OCI-LY3 (cell line): ENCODE measurements around the gene FAM83E.

ENCODE experiments used
- H2AFZ ChIP-seq: fragments of 200-600, 300-600 bp; shearing (Covaris generic); 2 replicates; pipeline ENCODE4 v1.6.0; 2014; ENCODE audit warnings: antibody characterized with exemption, low read depth, low read length
- H3K27ac ChIP-seq: fragments of 200-600, 300-600 bp; sonication (generic); 2 replicates; pipeline ENCODE4 v1.5.1; 2014; ENCODE audit warnings: mild to moderate bottlenecking, low read length, moderate library complexity, mixed read lengths
- H3K27me3 ChIP-seq: fragments of 200-600, 300-600 bp; sonication (generic); 2 replicates; pipeline ENCODE4 v1.6.1; 2014; ENCODE audit warnings: low read depth, low read length, mixed read lengths
- H3K36me3 ChIP-seq: fragments of 200-600, 300-600 bp; sonication (generic); replicated peaks from 2 replicates; pipeline ENCODE3; 2014; ENCODE audit warnings: low read depth, low read length, mixed read lengths
- H3K4me1 ChIP-seq: fragments of 300-600, 200-600 bp; sonication (generic); 2 replicates; pipeline ENCODE4 v1.6.1; 2014; ENCODE audit warnings: low read length, mixed read lengths
- H3K4me2 ChIP-seq: fragments of 200-600, 300-600 bp; sonication (generic); 2 replicates; pipeline ENCODE4 v1.6.1; 2014; ENCODE audit warnings: low read length, mixed read lengths
- H3K4me3 ChIP-seq: fragments of 300-600, 200-600 bp; sonication (generic); 2 replicates; pipeline ENCODE4 v1.5.1; 2014; ENCODE audit warnings: antibody characterized with exemption, mild to moderate bottlenecking, low read length, moderate library complexity
- H3K79me2 ChIP-seq: fragments of 300-600, 200-600 bp; shearing (Covaris generic); 2 replicates; pipeline ENCODE4 v1.6.1; 2014; ENCODE audit warnings: mild to moderate bottlenecking, low read length, mixed read lengths
- H3K9ac ChIP-seq: fragments of 300-600, 200-600 bp; shearing (Covaris generic); 2 replicates; pipeline ENCODE4 v1.6.0; 2014; ENCODE audit warnings: mild to moderate bottlenecking, low read length, moderate library complexity
- H3K9me3 ChIP-seq: fragments of 200-600, 300-600 bp; shearing (Covaris generic); 2 replicates; pipeline ENCODE4 v1.6.1; 2014; ENCODE audit warnings: low read length, mixed read lengths; ENCODE audit not compliant: insufficient read depth
- H4K20me1 ChIP-seq: fragments of 200-600, 300-600 bp; sonication (generic); 2 replicates; pipeline ENCODE4 v1.6.1; 2016; ENCODE audit warnings: low read length, mixed read lengths; ENCODE audit not compliant: insufficient read depth
- CTCF ChIP-seq: fragments of 200-600, 300-600 bp; sonication (generic); IDR thresholded peaks from 2 replicates; pipeline ENCODE4 v1.5.1; 2014; ENCODE audit warnings: antibody characterized with exemption, low read length, low read depth
- EZH2phosphoT487 ChIP-seq: fragments of 200-600 bp; shearing (Covaris generic); IDR thresholded peaks from 2 replicates; pipeline ENCODE4 v1.6.1; 2018; ENCODE audit warnings: antibody characterized with exemption, mixed run types, low read depth

Gene FAM83E

GRCh38 chr19:48607359-48607755 is 7.5 kb downstream of the FAM83E start:
- Histone ChIP-seq H3K27me3 (no peaks in the 10 kb centered on the region), H3K27ac (no peak overlapping the region), H3K4me1 (peaks cover 14% of the 10 kb centered on the region), H4K20me1 (no peaks in the 10 kb centered on the region), H3K4me3 (no peak overlapping the region), H2AFZ (no peak overlapping the region), H3K4me2 (no peak overlapping the region), H3K79me2 (no peaks in the 10 kb centered on the region), H3K36me3 (no peaks in the 10 kb centered on the region), H3K9me3 (no peaks in the 10 kb centered on the region), H3K9ac (no peak overlapping the region)
- TF ChIP-seq EZH2phosphoT487 (no peak), CTCF (no peak)

GRCh38 chr19:48606463-48607358 is 8.2 kb downstream of the FAM83E start, which contains the start of gene SPACA4:
TSS of gene SPACA4 (plus strand) at chr19:48606742. CDS start at chr19:48606979, 237 bp downstream.
- Histone ChIP-seq H3K4me2 (no peak within 1 kb of the TSS), H3K27ac (no peak within 1 kb of the TSS), H4K20me1 (no peaks in the 10 kb centered on the region), H3K4me3 (no peak within 1 kb of the TSS), H2AFZ (no peak within 1 kb of the TSS), H3K4me1 (peaks cover 14% of the 10 kb centered on the region), H3K36me3 (no peaks in the 10 kb centered on the region), H3K9me3 (no peaks in the 10 kb centered on the region), H3K27me3 (no peaks in the 10 kb centered on the region), H3K9ac (no peak within 1 kb of the TSS), H3K79me2 (no peaks in the 10 kb centered on the region)
- TF ChIP-seq EZH2phosphoT487 (no peak), CTCF (no peak)

- H3K4me3 ChIP-seq, result no peak overlapping the region
- no peak overlapping the region for H3K9ac ChIP-seq
- no peaks in the 10 kb centered on the region for H4K20me1 ChIP-seq
- H3K4me1 ChIP-seq, result peaks cover 6% of the 10 kb centered on the region
- H3K27me3 ChIP-seq, result no peaks in the 10 kb centered on the region
- no peak overlapping the region for H3K4me2 ChIP-seq
- H3K27ac ChIP-seq, result no peak overlapping the region
- H3K36me3 ChIP-seq, result no peaks in the 10 kb centered on the region
- no peaks in the 10 kb centered on the region for H3K79me2 ChIP-seq
- no peak for TF ChIP-seq EZH2phosphoT487
- no peak for TF ChIP-seq CTCF
- no peaks in the 10 kb centered on the region for H3K9me3 ChIP-seq
- H2AFZ ChIP-seq, result no peak overlapping the region
Observed at GRCh38 chr19:48603850-48604249, 11.0 kb downstream of the FAM83E start.

- no peak overlapping the region for H3K9ac ChIP-seq
- no peak overlapping the region for H3K4me3 ChIP-seq
- H3K27ac ChIP-seq, result no peak overlapping the region
- no peak overlapping the region for H2AFZ ChIP-seq
- H3K27me3 ChIP-seq, result no peaks in the 10 kb centered on the region
- no peaks in the 10 kb centered on the region for H3K36me3 ChIP-seq
- no peaks in the 10 kb centered on the region for H3K79me2 ChIP-seq
- H3K4me1 ChIP-seq, result peaks cover 2% of the 10 kb centered on the region
- no peaks in the 10 kb centered on the region for H3K9me3 ChIP-seq
- H3K4me2 ChIP-seq, result no peak overlapping the region
- H4K20me1 ChIP-seq, result no peaks in the 10 kb centered on the region
- TF ChIP-seq CTCF (no peak), EZH2phosphoT487 (no peak)
Observed at GRCh38 chr19:48603449-48603848, 11.4 kb downstream of the FAM83E start.
